IPS DF 6.9 (cell line): ENCODE measurements around the gene AP4M1.

ENCODE experiments used
- DNase-seq: peaks from one replicate; pipeline ENCODE4 v3.0.0-alpha.2; 2013; ENCODE audit warnings: low read depth, low spot score
- H3K27ac ChIP-seq: one replicate; pipeline ENCODE4 v1.5.1; 2013; ENCODE audit warnings: low read length, control low read depth
- H3K27me3 ChIP-seq: 2 replicates; pipeline ENCODE4 v1.6.1; 2013; ENCODE audit warnings: mild to moderate bottlenecking, low read length; ENCODE audit not compliant: control insufficient read depth, insufficient read depth
- H3K36me3 ChIP-seq: 2 replicates; pipeline ENCODE4 v1.6.1; 2013; ENCODE audit warnings: low read length; ENCODE audit not compliant: control insufficient read depth, insufficient read depth
- H3K4me1 ChIP-seq: 2 replicates; pipeline ENCODE4 v1.6.1; 2013; ENCODE audit warnings: low read length; ENCODE audit not compliant: control insufficient read depth, insufficient read depth
- H3K4me3 ChIP-seq: 2 replicates; pipeline ENCODE4 v1.5.1; 2013; ENCODE audit warnings: mild to moderate bottlenecking, low read length
- H3K9me3 ChIP-seq: 2 replicates; pipeline ENCODE4 v1.6.1; 2013; ENCODE audit warnings: low read length, inconsistent platforms; ENCODE audit not compliant: control insufficient read depth, insufficient read depth
- WGBS: extraction: QIAGEN DNeasy Blood & Tissue Kit; methylation state at CpG from one replicate; pipeline ENCODE4 v1.1.7; 2013; ENCODE audit warnings: mixed read lengths, missing lambda C conversion rate; ENCODE audit not compliant: insufficient read length, insufficient coverage; 5-methylcytosine and 5-hydroxymethylcytosine counted together

AP4M1 gene

GRCh38 chr7:100085515-100085914 lies 15.9 kb upstream of the AP4M1 start:
- WGBS = no CpG with 5 or more reads among the region's 3 CpGs
- no peaks in the 10 kb centered on the region for H3K9me3 ChIP-seq
- H3K27me3 ChIP-seq = no peaks in the 10 kb centered on the region
- H3K4me3 ChIP-seq = no peak overlapping the region
- peaks cover 3% of the 10 kb centered on the region; the same call in 1 of the 2 replicates for H3K36me3 ChIP-seq
- H3K4me1 ChIP-seq = no peaks in the 10 kb centered on the region
- no peak for DNase-seq
- no peak overlapping the region for H3K27ac ChIP-seq

- H3K36me3 ChIP-seq = peaks cover 17% of the 10 kb centered on the region; the same call in 1 of the 2 replicates
- H3K4me3 ChIP-seq = no peak overlapping the region
- H3K4me1 ChIP-seq = no peaks in the 10 kb centered on the region
- H3K27me3 ChIP-seq = no peaks in the 10 kb centered on the region
- no CpG with 5 or more reads among the region's 10 CpGs for WGBS
- H3K27ac ChIP-seq = no peak overlapping the region
- no peaks in the 10 kb centered on the region for H3K9me3 ChIP-seq
- no peak for DNase-seq
Observed at GRCh38 chr7:100087055-100087750, 14.2 kb upstream of the AP4M1 start.

GRCh38 chr7:100088095-100088620 lies 13.3 kb upstream of the AP4M1 start:
- Histone ChIP-seq H3K36me3 (peaks cover 26% of the 10 kb centered on the region), H3K4me1 (no peaks in the 10 kb centered on the region), H3K27me3 (no peaks in the 10 kb centered on the region), H3K27ac (no peak overlapping the region), H3K4me3 (peak overlapping the region; percentile 88; the same call in 1 of the 2 replicates), H3K9me3 (no peaks in the 10 kb centered on the region)
- DNase-seq = no peak
- no CpG with 5 or more reads among the region's 11 CpGs for WGBS

GRCh38 chr7:100088621-100089457 lies 12.6 kb upstream of the AP4M1 start, which contains the start of gene COPS6:
COPS6 (plus strand) TSS chr7:100088969; CDS start chr7:100088991, 22 bp downstream.
- no peak for DNase-seq
- H3K27ac ChIP-seq = no peak within 1 kb of the TSS
- H3K9me3 ChIP-seq = no peaks in the 10 kb centered on the region
- peaks cover 33% of the 10 kb centered on the region for H3K36me3 ChIP-seq
- no peaks in the 10 kb centered on the region for H3K4me1 ChIP-seq
- peak within 1 kb of the TSS; percentile 88 for H3K4me3 ChIP-seq
- WGBS = no CpG with 5 or more reads among the region's 68 CpGs
- H3K27me3 ChIP-seq = no peaks in the 10 kb centered on the region

- H3K4me1 ChIP-seq = no peaks in the 10 kb centered on the region
- no peak for DNase-seq
- WGBS = no CpG with 5 or more reads among the region's 7 CpGs
- no peaks in the 10 kb centered on the region for H3K27me3 ChIP-seq
- H3K36me3 ChIP-seq = peaks cover 37% of the 10 kb centered on the region
- no peak overlapping the region for H3K27ac ChIP-seq
- no peaks in the 10 kb centered on the region for H3K9me3 ChIP-seq
- H3K4me3 ChIP-seq = peak overlapping the region; percentile 88; the same call in 1 of the 2 replicates
Observed at GRCh38 chr7:100089458-100090196, 11.8 kb upstream of the AP4M1 start.

GRCh38 chr7:100090527-100091410 lies 10.7 kb upstream of the AP4M1 start:
- Histone ChIP-seq H3K27me3 (no peaks in the 10 kb centered on the region), H3K27ac (no peak overlapping the region), H3K4me3 (no peak overlapping the region), H3K4me1 (no peaks in the 10 kb centered on the region), H3K36me3 (peaks cover 47% of the 10 kb centered on the region), H3K9me3 (no peaks in the 10 kb centered on the region)
- no peak for DNase-seq
- no CpG with 5 or more reads among the region's 14 CpGs for WGBS

- Histone ChIP-seq H3K4me1 (no peaks in the 10 kb centered on the region), H3K4me3 (no peak overlapping the region), H3K27me3 (no peaks in the 10 kb centered on the region), H3K27ac (no peak overlapping the region), H3K9me3 (no peaks in the 10 kb centered on the region), H3K36me3 (peaks cover 53% of the 10 kb centered on the region)
- WGBS = no CpG with 5 or more reads among the region's 19 CpGs
- no peak for DNase-seq
Observed at GRCh38 chr7:100091411-100092181, 9.8 kb upstream of the AP4M1 start.

GRCh38 chr7:100093054-100093453 lies 8.4 kb upstream of the AP4M1 start:
- DNase-seq = no peak
- H3K4me1 ChIP-seq = no peaks in the 10 kb centered on the region
- H3K9me3 ChIP-seq = no peaks in the 10 kb centered on the region
- WGBS = no CpG with 5 or more reads among the region's 8 CpGs
- H3K27me3 ChIP-seq = no peaks in the 10 kb centered on the region
- peaks cover 64% of the 10 kb centered on the region for H3K36me3 ChIP-seq
- no peak overlapping the region for H3K27ac ChIP-seq
- no peak overlapping the region for H3K4me3 ChIP-seq

- no peak overlapping the region for H3K27ac ChIP-seq
- no CpG with 5 or more reads among the region's 13 CpGs for WGBS
- no peak overlapping the region for H3K4me3 ChIP-seq
- H3K27me3 ChIP-seq = no peaks in the 10 kb centered on the region
- no peak for DNase-seq
- no peaks in the 10 kb centered on the region for H3K4me1 ChIP-seq
- H3K36me3 ChIP-seq = peaks cover 68% of the 10 kb centered on the region
- no peaks in the 10 kb centered on the region for H3K9me3 ChIP-seq
Observed at GRCh38 chr7:100093498-100093897, 7.9 kb upstream of the AP4M1 start.
